HepG2 (cell line): ENCODE data around the gene TTLL4. TPM values are rescaled to one million over a fixed set of nuclear protein-coding genes. Genes with fewer than 3 reads are reported as not detected.
A peak's percentile ranks its signal among the peaks of the same experiment; 100 is the strongest.

Experiments used
- ATAC-seq: fragments of 200-7000 bp; cut with Tn5 transposase; 3 replicates; pipeline ENCODE4 v1.9.1; 2020; ENCODE audit warnings: mild to moderate bottlenecking, moderate library complexity
- BruUV-seq: library from RNA; stranded (reverse); fragments of 400-500 nt; replicated peaks from 2 replicates; lab custom pipeline; 2021; lab: Mats Ljungman, UMichigan
- CTCF ChIA-PET: fragments of 300-600 bp; formaldehyde crosslinking; extraction: SDS; loops from one replicate; lab custom pipeline; 2021; ENCODE audit warnings: low total read pairs, inconsistent platforms, low intra/inter-chr PET ratio; lab: Yijun Ruan, JAX
- POLR2A ChIA-PET: fragments of 350-600 bp; sonication (Branson Sonifier 250); formaldehyde crosslinking; loops from one replicate; lab custom pipeline; 2020; ENCODE audit warnings: antibody characterized with exemption, inconsistent platforms; lab: Yijun Ruan, JAX
- DNase-seq: peaks from one replicate; pipeline ENCODE4 v3.0.0-alpha.2; 2015; ENCODE audit warnings: low spot score
- FAIRE-seq: peaks from 3 replicates; lab custom pipeline; 2011; peaks lifted over from hg19 to GRCh38; lab: Jason Lieb, UNC
- H2AFZ ChIP-seq: one replicate; pipeline ENCODE4 v1.6.1; 2011; ENCODE audit warnings: low read length, inconsistent platforms
- H3K27ac ChIP-seq: fragments of 300-600 bp; 3 replicates; pipeline ENCODE4 v1.8.0; 2011; ENCODE audit warnings: mixed run types, mild to moderate bottlenecking, mixed read lengths, low read length, inconsistent platforms; ENCODE audit not compliant: insufficient read depth; ENCODE audit errors: extremely low read length
- H3K27me3 ChIP-seq, 2 experiments: fragments of 200-600 bp in 1 of 2; 2 replicates in 1 of 2; 3 replicates in 1 of 2; pipeline versions ENCODE4 v1.6.0 to v1.8.0; 2011; ENCODE audit warnings: low read length in 2 of 2, mild to moderate bottlenecking in 2 of 2, moderate library complexity in 2 of 2, inconsistent platforms in 1 of 2; ENCODE audit not compliant: insufficient read depth in 2 of 2, control insufficient read depth in 1 of 2
- H3K36me3 ChIP-seq, 2 experiments: fragments of 200-600 bp in 1 of 2; replicated peaks in 1 of 2; 2 replicates in 1 of 2; 3 replicates in 1 of 2; pipeline versions ENCODE4 v1.5.1 to v1.8.0; 2011; ENCODE audit warnings: low read length in 2 of 2, inconsistent platforms in 1 of 2; ENCODE audit not compliant: insufficient read depth in 2 of 2, control insufficient read depth in 1 of 2
- H3K4me1 ChIP-seq: 2 replicates; pipeline ENCODE4 v1.5.1; 2012; ENCODE audit warnings: low read length, inconsistent platforms; ENCODE audit not compliant: insufficient read depth
- H3K4me2 ChIP-seq: 2 replicates; pipeline ENCODE4 v1.6.0; 2011; ENCODE audit warnings: low read depth, low read length, inconsistent platforms
- H3K4me3 ChIP-seq, 3 experiments: fragments of 200-600 bp in 1 of 3; sonication (generic), shearing (Covaris generic) in 1 of 3; replicated peaks in 1 of 3; 2 replicates each; pipeline ENCODE4 v1.5.1; 2011 to 2016; ENCODE audit warnings: low read length in 3 of 3, inconsistent platforms in 2 of 3, low read depth in 2 of 3, mild to moderate bottlenecking in 2 of 3, control low read depth in 1 of 3, mixed read lengths in 1 of 3; ENCODE audit not compliant: insufficient read depth in 1 of 3
- H3K79me2 ChIP-seq: one replicate; pipeline ENCODE4 v1.6.1; 2011; ENCODE audit warnings: low read length, inconsistent platforms; ENCODE audit not compliant: insufficient read depth
- H3K9ac ChIP-seq: 2 replicates; pipeline ENCODE4 v1.6.0; 2011; ENCODE audit warnings: mild to moderate bottlenecking, low read depth, low read length, inconsistent platforms; ENCODE audit not compliant: insufficient read depth
- H3K9me3 ChIP-seq: 2 replicates; pipeline ENCODE4 v1.5.1; 2012; ENCODE audit warnings: mild to moderate bottlenecking, low read length
- H4K20me1 ChIP-seq: 2 replicates; pipeline ENCODE4 v1.6.0; 2011; ENCODE audit warnings: inconsistent platforms, mild to moderate bottlenecking, low read length, moderate library complexity; ENCODE audit not compliant: insufficient read depth
- DBP ChIP-seq: sonication (generic); formaldehyde crosslinking; IDR thresholded peaks from 2 replicates; pipeline ENCODE4 v1.4.0; 2020; ENCODE audit warnings: missing genetic modification reagents; ENCODE audit errors: not compliant biosample characterization
- MTF2 ChIP-seq: sonication (generic); formaldehyde crosslinking; IDR thresholded peaks from 2 replicates; pipeline ENCODE4 v1.5.0; 2020; ENCODE audit warnings: missing genetic modification reagents, borderline replicate concordance
- MZF1 ChIP-seq: sonication (generic); formaldehyde crosslinking; IDR thresholded peaks from 2 replicates; pipeline ENCODE4 v1.8.1; 2023; ENCODE audit warnings: mild to moderate bottlenecking, missing genetic modification reagents, borderline replicate concordance
- PCBP2 ChIP-seq: fragments of 200-400 bp; formaldehyde crosslinking; optimal IDR thresholded peaks from 2 replicates; pipeline ENCODE3; 2018; ENCODE audit warnings: low read length, low read depth; ENCODE audit not compliant: poor library complexity, severe bottlenecking
- PHF21A ChIP-seq: sonication (generic); formaldehyde crosslinking; IDR thresholded peaks from 2 replicates; pipeline ENCODE4 v1.5.0; 2020; ENCODE audit warnings: mild to moderate bottlenecking, missing genetic modification reagents
- PITX1 ChIP-seq: sonication (generic); formaldehyde crosslinking; IDR thresholded peaks from 2 replicates; pipeline ENCODE4 v1.5.1; 2020; ENCODE audit warnings: mild to moderate bottlenecking, missing genetic modification reagents
- RNF219 ChIP-seq: sonication (generic); formaldehyde crosslinking; IDR thresholded peaks from 2 replicates; pipeline ENCODE4 v1.5.0; 2020; ENCODE audit warnings: mild to moderate bottlenecking, missing genetic modification reagents
- SATB2 ChIP-seq: sonication (generic); formaldehyde crosslinking; IDR thresholded peaks from 2 replicates; pipeline ENCODE4 v1.5.0; 2020; ENCODE audit warnings: missing genetic modification reagents
- TBX2 ChIP-seq: sonication (generic); formaldehyde crosslinking; IDR thresholded peaks from 2 replicates; pipeline ENCODE4 v1.5.0; 2020; ENCODE audit warnings: missing genetic modification reagents, mild to moderate bottlenecking, borderline replicate concordance
- TRIM24 ChIP-seq: sonication (generic); formaldehyde crosslinking; IDR thresholded peaks from 2 replicates; pipeline ENCODE4 v1.8.0; 2022; ENCODE audit warnings: mild to moderate bottlenecking, missing genetic modification reagents
- ZBTB33 ChIP-seq: sonication (generic); formaldehyde crosslinking; IDR thresholded peaks from 2 replicates; pipeline ENCODE4 v1.4.0; 2020; ENCODE audit warnings: missing genetic modification reagents
- ZBTB38 ChIP-seq: sonication (generic); formaldehyde crosslinking; IDR thresholded peaks from 2 replicates; pipeline ENCODE4 v1.5.1; 2020; ENCODE audit warnings: mild to moderate bottlenecking, missing genetic modification reagents
- ZBTB4 ChIP-seq: sonication (generic); formaldehyde crosslinking; IDR thresholded peaks from 2 replicates; pipeline ENCODE4 v1.4.0; 2020; ENCODE audit warnings: missing genetic modification reagents, mild to moderate bottlenecking, borderline replicate concordance
- ZNF17 ChIP-seq: sonication (generic); formaldehyde crosslinking; IDR thresholded peaks from 2 replicates; pipeline ENCODE4 v1.5.0; 2020; ENCODE audit warnings: mild to moderate bottlenecking, missing genetic modification reagents
- ZNF234 ChIP-seq: sonication (generic); formaldehyde crosslinking; conservative IDR thresholded peaks from 2 replicates; pipeline ENCODE4 v1.5.1; 2020; ENCODE audit warnings: mild to moderate bottlenecking, missing genetic modification reagents
- WGBS: methylation state at CpG from one replicate; pipeline ENCODE4 v1.1.6; 2017; ENCODE audit warnings: low lambda C conversion rate; 5-methylcytosine and 5-hydroxymethylcytosine counted together
- in situ Hi-C: cut with HindIII; loops from 2 replicates; pipeline ENCODE4 v1.10.0; 2017; ENCODE audit warnings: low pct_unique_long_range_greater_than_20kb; ENCODE audit not compliant: extremely low pct_ligation_motif_present
- intact Hi-C: fragments of 100-400 bp; cut with micrococcal nuclease; formaldehyde crosslinking; loops from one replicate; pipeline ENCODE4 v1.10.0; 2022; ENCODE audit not compliant: unreplicated experiment
- polyA plus RNA-seq, 8 experiments: library from polyadenylated mRNA; depleted of rRNA in 3 of 8; stranded (reverse) in 7 of 8; unstranded in 1 of 8; fragments of >200 nt; fragmentation: Illumina TruSeq in 4 of 8; extraction: Trizol in 4 of 8; gene quantifications; 2 replicates each; pipeline versions ENCODE4 v1.2.1 to v1.2.3, GENCODE V29; 2011 to 2016; ENCODE audit warnings: low read depth in 4 of 8, missing spikeins in 1 of 8, mixed read lengths in 1 of 8; ENCODE audit not compliant: insufficient read depth in 1 of 8
- total RNA-seq, 5 experiments: library from RNA; depleted of rRNA; stranded (reverse); fragments of >200 nt; fragmentation: Illumina TruSeq; extraction: Trizol; gene quantifications; 2 replicates each; pipeline ENCODE4 v1.2.3, GENCODE V29; 2016; ENCODE audit warnings: low read depth in 1 of 5

Gene TTLL4
- total and polyA plus RNA-seq, 2 of the 13 experiments (the other 11 are each of a cell fraction or from before 2014, with no cell fraction given), result 77.5 to 84.6 TPM

GRCh38 chr2:218710334-218710686 is 325 bp upstream of the TTLL4 start:
- Histone ChIP-seq H3K4me2 (peak overlapping the region; percentile 86), H4K20me1 (peaks cover 3% of the 10 kb centered on the region; the same call in 1 of the 2 replicates), H2AFZ (no peak overlapping the region), H3K9ac (no peak overlapping the region), H3K27me3 (no peaks in the 10 kb centered on the region; a peak in 1 of 5 replicates), H3K27ac (no peak overlapping the region), H3K79me2 (peaks cover 44% of the 10 kb centered on the region), H3K36me3 (peaks cover 2 to 9% of the 10 kb centered on the region in 2 experiments; a peak in 3 of 5 replicates), H3K4me3 (peak overlapping the region; percentile 45 to 97 (median 93)), H3K4me1 (peaks cover 45% of the 10 kb centered on the region), H3K9me3 (no peaks in the 10 kb centered on the region)
- WGBS, result 62% methylated on average over 14 of the region's 14 CpGs
- no TSS peak for BruUV-seq
- DNase-seq (no peak), ATAC-seq (peak; percentile 1; the same call in 2 of the 3 replicates), FAIRE-seq (no peak)
- in situ Hi-C loops (no loop called here), intact Hi-C loops (loop anchor here (1.0 to 2.0 kb wide), 3 partner anchors 44 to 137 kb away; no protein-coding TSS in a partner anchor)
- ChIA-PET CTCF (interaction anchor here (2.6 kb wide), 1 partner anchor 137 kb away, joined by 49 read pairs; no protein-coding TSS in a partner anchor), POLR2A (interaction anchor here (1.0 to 2.4 kb wide), 13 partner anchors 12 to 137 kb away, joined by 3 to 22 read pairs (median 11); partner anchors contain the start of genes BCS1L, CYP27A1, RNF25 and STK36)
- TF ChIP-seq ZBTB33 (CRISPR knock-in tag) (no peak), SATB2 (CRISPR knock-in tag) (0 out of 2 replicates have a peak, but pooled peaks have one; percentile 35), MZF1 (CRISPR knock-in tag) (0 out of 2 replicates have a peak, but pooled peaks have one; percentile 1), TBX2 (no peak), ZNF17 (CRISPR knock-in tag) (peak; percentile 60; the same call in 1 of the 2 replicates), PITX1 (CRISPR knock-in tag) (no peak), ZNF234 (CRISPR knock-in tag) (0 out of 2 replicates have a peak, but pooled peaks have one; percentile 15), MTF2 (CRISPR knock-in tag) (0 out of 2 replicates have a peak, but pooled peaks have one; percentile 19), ZBTB4 (CRISPR knock-in tag) (peak; percentile 18; the same call in 1 of the 2 replicates), RNF219 (peak; percentile 28; the same call in 1 of the 2 replicates), PHF21A (CRISPR knock-in tag) (0 out of 2 replicates have a peak, but pooled peaks have one; percentile 5), PCBP2 (peak; percentile 5), ZBTB38 (CRISPR knock-in tag) (peak; percentile 79; the same call in 1 of the 2 replicates), TRIM24 (CRISPR knock-in tag) (peak; percentile 16; the same call in 1 of the 2 replicates), DBP (CRISPR knock-in tag) (peak; percentile 63)
